Hepatocyte (in vitro differentiated cells): ENCODE data around the gene GRM1.

Source experiments
- EZH2 ChIP-seq: fragments of 200-600 bp; sonication (generic); IDR thresholded peaks from 2 replicates; pipeline ENCODE4 v1.6.1; 2016; ENCODE audit warnings: antibody characterized with exemption, mild to moderate bottlenecking, borderline replicate concordance
- TF ChIP-seq, protein P1 (sequence below): fragments of 200-600 bp; sonication (generic); IDR thresholded peaks from 2 replicates; pipeline ENCODE4 v1.5.1; 2016; ENCODE audit warnings: antibody characterized with exemption, mild to moderate bottlenecking; ENCODE audit not compliant: poor library complexity

DNA sequence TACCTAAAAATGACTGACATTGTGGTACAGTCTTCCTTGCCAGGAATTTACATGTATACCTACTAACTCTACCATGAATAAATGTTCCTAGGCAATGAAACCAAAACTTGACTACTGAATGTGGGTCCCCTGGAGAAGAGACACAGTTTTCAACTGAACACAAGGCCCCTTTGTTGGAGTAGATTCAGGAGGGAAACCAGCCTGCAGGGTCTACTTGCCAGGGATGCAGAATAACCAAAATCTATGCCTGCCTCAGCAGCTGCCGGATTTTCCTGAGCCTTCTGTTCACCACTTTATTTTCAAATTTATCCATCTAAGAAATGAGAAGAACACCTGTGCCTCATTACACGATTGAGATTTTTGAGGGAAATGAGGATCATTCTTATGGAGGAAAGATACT lies 211.9 kb downstream of the GRM1 start:
- TF ChIP-seq, protein P1, sequence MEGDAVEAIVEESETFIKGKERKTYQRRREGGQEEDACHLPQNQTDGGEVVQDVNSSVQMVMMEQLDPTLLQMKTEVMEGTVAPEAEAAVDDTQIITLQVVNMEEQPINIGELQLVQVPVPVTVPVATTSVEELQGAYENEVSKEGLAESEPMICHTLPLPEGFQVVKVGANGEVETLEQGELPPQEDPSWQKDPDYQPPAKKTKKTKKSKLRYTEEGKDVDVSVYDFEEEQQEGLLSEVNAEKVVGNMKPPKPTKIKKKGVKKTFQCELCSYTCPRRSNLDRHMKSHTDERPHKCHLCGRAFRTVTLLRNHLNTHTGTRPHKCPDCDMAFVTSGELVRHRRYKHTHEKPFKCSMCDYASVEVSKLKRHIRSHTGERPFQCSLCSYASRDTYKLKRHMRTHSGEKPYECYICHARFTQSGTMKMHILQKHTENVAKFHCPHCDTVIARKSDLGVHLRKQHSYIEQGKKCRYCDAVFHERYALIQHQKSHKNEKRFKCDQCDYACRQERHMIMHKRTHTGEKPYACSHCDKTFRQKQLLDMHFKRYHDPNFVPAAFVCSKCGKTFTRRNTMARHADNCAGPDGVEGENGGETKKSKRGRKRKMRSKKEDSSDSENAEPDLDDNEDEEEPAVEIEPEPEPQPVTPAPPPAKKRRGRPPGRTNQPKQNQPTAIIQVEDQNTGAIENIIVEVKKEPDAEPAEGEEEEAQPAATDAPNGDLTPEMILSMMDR, result no peak
- no peak for TF ChIP-seq EZH2
